ENCODE measurements around the gene CDK4.

Gene CDK4

GRCh38 chr12:57712701-57713100, 39.4 kb downstream of the CDK4 start:
- DNase-seq (ENCODE audit: low spot score) = no peak
- no peak for FAIRE-seq

GRCh38 chr12:57708296-57708695, 43.8 kb downstream of the CDK4 start:
- no peak for DNase-seq (ENCODE audit: low spot score)
- no peak for FAIRE-seq

- DNase-seq (ENCODE audit: low spot score) = no peak
- FAIRE-seq = no peak
Measured at GRCh38 chr12:57707250-57707649, 44.9 kb downstream of the CDK4 start.

- no peak for DNase-seq (ENCODE audit: low spot score)
- FAIRE-seq = no peak
Measured at GRCh38 chr12:57700317-57700716, 51.8 kb downstream of the CDK4 start.

- DNase-seq (ENCODE audit: low spot score) = no peak
- FAIRE-seq = no peak
Measured at GRCh38 chr12:57698414-57698813, 53.7 kb downstream of the CDK4 start.

Measured in RCC 7860 (cell line).